OCI-LY7 (cell line): ENCODE results near the gene GJC1. TPM values are rescaled to one million over a fixed set of nuclear protein-coding genes. Genes with fewer than 3 reads are reported as not detected.

ENCODE experiments used
- BruUV-seq: library from RNA; stranded (reverse); fragments of 400-500 nt; replicated peaks from 2 replicates; lab custom pipeline; 2021; lab: Mats Ljungman, UMichigan
- CTCF ChIA-PET: fragments of 300-600 bp; sonication (Branson Sonifier 250); formaldehyde crosslinking; loops from one replicate; lab custom pipeline; 2022; ENCODE audit warnings: antibody characterized with exemption; ENCODE audit not compliant: unreplicated experiment; lab: Charles Lee
- POLR2A ChIA-PET: fragments of 300-600 bp; sonication (Branson Sonifier 250); formaldehyde crosslinking; loops from one replicate; lab custom pipeline; 2022; ENCODE audit warnings: antibody characterized with exemption; lab: Charles Lee
- DNase-seq: peaks from one replicate; pipeline ENCODE4 v3.0.0-alpha.2; 2015; ENCODE audit warnings: low spot score
- H2AFZ ChIP-seq: fragments of 200-600 bp; sonication (generic), shearing (Covaris generic); 2 replicates; pipeline ENCODE4 v1.6.1; 2014; ENCODE audit warnings: mild to moderate bottlenecking, antibody characterized with exemption, low read length, moderate library complexity
- H3K27ac ChIP-seq: fragments of 200-600 bp; sonication (generic); 2 replicates; pipeline ENCODE4 v1.5.1; 2014; ENCODE audit warnings: mixed run types, low read depth, mild to moderate bottlenecking, moderate library complexity, low read length, inconsistent platforms; ENCODE audit not compliant: poor library complexity, severe bottlenecking
- H3K36me3 ChIP-seq: fragments of 200-600 bp; sonication (generic); 2 replicates; pipeline ENCODE4 v1.6.1; 2014; ENCODE audit warnings: mild to moderate bottlenecking, antibody characterized with exemption, low read length, moderate library complexity, mixed read lengths; ENCODE audit not compliant: insufficient read depth
- H3K4me1 ChIP-seq: fragments of 200-600 bp; sonication (generic); 2 replicates; pipeline ENCODE4 v1.5.1; 2014; ENCODE audit warnings: mild to moderate bottlenecking, low read length; ENCODE audit not compliant: insufficient read depth, poor library complexity, severe bottlenecking
- H3K4me2 ChIP-seq: fragments of 200-600 bp; sonication (generic); 2 replicates; pipeline ENCODE4 v1.6.1; 2014; ENCODE audit warnings: mild to moderate bottlenecking, low read length
- H3K4me3 ChIP-seq: fragments of 200-600 bp; sonication (generic); 2 replicates; pipeline ENCODE4 v1.5.1; 2014; ENCODE audit warnings: mild to moderate bottlenecking, low read depth, low read length; ENCODE audit not compliant: poor library complexity, severe bottlenecking
- H3K79me2 ChIP-seq: fragments of 200-600 bp; sonication (generic); 2 replicates; pipeline ENCODE4 v1.6.1; 2016; ENCODE audit warnings: low read depth, mild to moderate bottlenecking, low read length, moderate library complexity, mixed read lengths; ENCODE audit not compliant: insufficient read depth
- H3K9me2 ChIP-seq: fragments of 200-600 bp; sonication (generic); 2 replicates; pipeline ENCODE4 v1.6.1; 2016; ENCODE audit warnings: mild to moderate bottlenecking, low read length, mixed read lengths; ENCODE audit not compliant: insufficient read depth
- H3K9me3 ChIP-seq: fragments of 200-600 bp; sonication (generic); 2 replicates; pipeline ENCODE4 v1.6.1; 2014; ENCODE audit warnings: mild to moderate bottlenecking, mixed run types, low read length, mixed read lengths
- H4K20me1 ChIP-seq: fragments of 200-600 bp; sonication (generic); 2 replicates; pipeline ENCODE4 v1.6.1; 2014; ENCODE audit warnings: mild to moderate bottlenecking, antibody characterized with exemption, low read length, moderate library complexity, mixed read lengths; ENCODE audit not compliant: insufficient read depth
- CTCF ChIP-seq: fragments of 200-600 bp; sonication (generic); conservative IDR thresholded peaks from 2 replicates; pipeline ENCODE4 v1.5.1; 2014; ENCODE audit warnings: mild to moderate bottlenecking, antibody characterized with exemption, low read length, moderate library complexity, mixed read lengths
- EZH2phosphoT487 ChIP-seq: fragments of 200-600 bp; sonication (generic); IDR thresholded peaks from 2 replicates; pipeline ENCODE4 v1.6.1; 2018; ENCODE audit warnings: low read depth, borderline replicate concordance, mild to moderate bottlenecking, mixed run types, antibody characterized with exemption, low read length, moderate library complexity, mixed read lengths
- intact Hi-C: fragments of 100-400 bp; cut with micrococcal nuclease; formaldehyde crosslinking; loops from one replicate; pipeline ENCODE4 v1.10.0; 2022; ENCODE audit not compliant: unreplicated experiment
- total RNA-seq, 2 experiments: library from RNA; depleted of rRNA in 1 of 2; stranded (reverse); fragments of >200 nt in 1 of 2; shearing (Covaris generic) in 1 of 2; gene quantifications; 2 replicates each; pipeline ENCODE4 v1.2.3, GENCODE V29; 2014 to 2022

Gene GJC1
- total RNA-seq, 2 experiments from 2014 or later: 14.2 to 19.5 TPM

- H3K9me2 ChIP-seq: no peaks in the 10 kb centered on the region
- ChIA-PET POLR2A (no interaction called here), CTCF (no interaction called here)
- DNase-seq: no peak
- H3K27ac ChIP-seq: no peak overlapping the region
- intact Hi-C loops: no loop called here
- no peaks in the 10 kb centered on the region for H3K79me2 ChIP-seq
- H4K20me1 ChIP-seq: no peaks in the 10 kb centered on the region
- H3K4me1 ChIP-seq: no peaks in the 10 kb centered on the region
- H3K36me3 ChIP-seq: no peaks in the 10 kb centered on the region
- BruUV-seq: no TSS peak
- no peak overlapping the region; the same call in 1 of the 2 replicates for H3K4me2 ChIP-seq
- H2AFZ ChIP-seq: no peak overlapping the region
- no peak for TF ChIP-seq EZH2phosphoT487
- no peak for TF ChIP-seq CTCF
- no peak overlapping the region for H3K4me3 ChIP-seq
- no peaks in the 10 kb centered on the region for H3K9me3 ChIP-seq
Observed at GRCh38 chr17:44759086-44759915, 70.8 kb downstream of the GJC1 start.

- H3K4me2 ChIP-seq: no peak within 1 kb of the TSS; the same call in 1 of the 2 replicates
- H2AFZ ChIP-seq: no peak within 1 kb of the TSS
Observed at GRCh38 chr17:44758414-44759085, 71.5 kb downstream of the GJC1 start, which contains the start of gene ADAM11. Gene ADAM11 (plus strand): TSS chr17:44758988. CDS start chr17:44759200, 212 bp downstream.

More at GRCh38 chr17:44758414-44759085, 71.5 kb downstream of the GJC1 start, which contains the start of gene ADAM11:
- no peak within 1 kb of the TSS for H3K4me3 ChIP-seq
- H3K27ac ChIP-seq: no peak within 1 kb of the TSS
- TF ChIP-seq EZH2phosphoT487: no peak
- TF ChIP-seq CTCF: no peak
- no peaks in the 10 kb centered on the region for H4K20me1 ChIP-seq
- no peaks in the 10 kb centered on the region for H3K9me3 ChIP-seq
- BruUV-seq: no TSS peak
- CTCF ChIA-PET: no interaction called here
- no peaks in the 10 kb centered on the region for H3K79me2 ChIP-seq
- H3K9me2 ChIP-seq: no peaks in the 10 kb centered on the region
- no peaks in the 10 kb centered on the region for H3K36me3 ChIP-seq
- no peak for DNase-seq
- H3K4me1 ChIP-seq: no peaks in the 10 kb centered on the region
- intact Hi-C loops: no loop called here
- POLR2A ChIA-PET: no interaction called here
